ENCODE results near the gene PPL.
"Not testable (repeated sequence)": the region's sequence is repeated elsewhere in the genome, so short reads cannot be mapped to it uniquely, and the experiment has no call there.

The PPL gene

GRCh38 chr16:4908854-4909401 lies 28.0 kb downstream of the PPL start:
- DNase-seq = no peak

GRCh38 chr16:4904942-4905615 lies 31.9 kb downstream of the PPL start:
- DNase-seq = no peak

GRCh38 chr16:4904108-4904941 lies 32.6 kb downstream of the PPL start:
- DNase-seq = no peak

GRCh38 chr16:4902038-4902437 lies 34.9 kb downstream of the PPL start:
- DNase-seq = no peak

GRCh38 chr16:4900750-4901149 lies 36.2 kb downstream of the PPL start:
- no peak for DNase-seq

- no peak for DNase-seq
Observed at GRCh38 chr16:4900036-4900435, 36.9 kb downstream of the PPL start.

- DNase-seq = no peak
Observed at GRCh38 chr16:4899474-4899846, 37.5 kb downstream of the PPL start.

GRCh38 chr16:4898811-4899473 lies 38.0 kb downstream of the PPL start:
- DNase-seq = no peak

GRCh38 chr16:4897328-4897727 lies 39.6 kb downstream of the PPL start:
- DNase-seq = no peak

GRCh38 chr16:4896761-4897160 lies 40.2 kb downstream of the PPL start:
- DNase-seq = not testable (repeated sequence)

GRCh38 chr16:4895366-4895765 lies 41.6 kb downstream of the PPL start:
- DNase-seq = no peak

- DNase-seq = no peak
Observed at GRCh38 chr16:4894276-4895150, 42.4 kb downstream of the PPL start.

GRCh38 chr16:4893103-4893862 lies 43.7 kb downstream of the PPL start:
- no peak for DNase-seq

GRCh38 chr16:4892361-4893102 lies 44.4 kb downstream of the PPL start:
- DNase-seq = no peak

GRCh38 chr16:4891886-4892216 lies 45.1 kb downstream of the PPL start:
- DNase-seq = no peak

GRCh38 chr16:4891097-4891885 lies 45.7 kb downstream of the PPL start:
- no peak for DNase-seq

- DNase-seq = no peak
Observed at GRCh38 chr16:4890686-4891085, 46.3 kb downstream of the PPL start.

- no peak for DNase-seq
Observed at GRCh38 chr16:4890026-4890425, 46.9 kb downstream of the PPL start.

- DNase-seq = no peak
Observed at GRCh38 chr16:4888428-4889135, 48.4 kb downstream of the PPL start.

GRCh38 chr16:4886151-4886550 lies 50.8 kb downstream of the PPL start:
- DNase-seq = no peak
